HepG2 (cell line): Measurements from ENCODE around the gene SENP5. TPM values are rescaled to one million over a fixed set of nuclear protein-coding genes. Genes with fewer than 3 reads are reported as not detected.

Experiments
- ARHGAP35 ChIP-seq: sonication (generic); formaldehyde crosslinking; IDR thresholded peaks from 2 replicates; pipeline ENCODE4 v1.9.0; 2022; ENCODE audit warnings: mild to moderate bottlenecking, inconsistent platforms, moderate library complexity, missing genetic modification reagents, borderline replicate concordance
- ESRRA ChIP-seq: sonication (generic); formaldehyde crosslinking; IDR thresholded peaks from 2 replicates; pipeline ENCODE4 v1.5.1; 2020; ENCODE audit warnings: mild to moderate bottlenecking, low read depth, missing genetic modification reagents
- EZH2 ChIP-seq: conservative IDR thresholded peaks from 2 replicates; pipeline ENCODE4 v1.6.1; 2012; ENCODE audit warnings: mild to moderate bottlenecking, low read depth, low read length, moderate library complexity
- KAT2B ChIP-seq: fragments of 150-350 bp; IDR thresholded peaks from 2 replicates; pipeline ENCODE4 v1.6.1; 2014; ENCODE audit warnings: low read depth, low read length, borderline replicate concordance
- MAFF ChIP-seq: IDR thresholded peaks from 2 replicates; pipeline ENCODE4 v1.6.1; 2011; ENCODE audit warnings: low read depth, low read length, improper control_type of control experiment
- SOX13 ChIP-seq, 3 experiments: fragments of 450-650 bp in 1 of 3; sonication (generic) in 1 of 3; formaldehyde crosslinking in 1 of 3; IDR thresholded peaks in 2 of 3; conservative IDR thresholded peaks in 1 of 3; 2 replicates each; pipeline versions ENCODE4 v1.5.0 to v1.6.1; 2016 to 2020; ENCODE audit warnings: antibody characterized with exemption in 1 of 3, mild to moderate bottlenecking in 1 of 3, missing compliant biosample characterization in 1 of 3, missing genetic modification reagents in 1 of 3, moderate library complexity in 1 of 3
- ZBTB3 ChIP-seq: sonication (generic); formaldehyde crosslinking; IDR thresholded peaks from 2 replicates; pipeline ENCODE4 v1.4.0; 2020; ENCODE audit warnings: low read depth, mild to moderate bottlenecking, moderate library complexity, missing genetic modification reagents, borderline replicate concordance
- ZBTB7B ChIP-seq: sonication (generic); formaldehyde crosslinking; IDR thresholded peaks from 2 replicates; pipeline ENCODE4 v1.4.0; 2020; ENCODE audit warnings: missing genetic modification reagents
- ZNF720 ChIP-seq: sonication (generic); formaldehyde crosslinking; IDR thresholded peaks from 2 replicates; pipeline ENCODE4 v1.4.0; 2020; ENCODE audit warnings: missing genetic modification reagents
- ZNF850 ChIP-seq: sonication (generic); formaldehyde crosslinking; conservative IDR thresholded peaks from 2 replicates; pipeline ENCODE4 v1.9.0; 2021; ENCODE audit warnings: mild to moderate bottlenecking, missing genetic modification reagents
- polyA plus RNA-seq, 8 experiments: library from polyadenylated mRNA; depleted of rRNA in 3 of 8; stranded (reverse) in 7 of 8; unstranded in 1 of 8; fragments of >200 nt; fragmentation: Illumina TruSeq in 4 of 8; extraction: Trizol in 4 of 8; gene quantifications; 2 replicates each; pipeline versions ENCODE4 v1.2.1 to v1.2.3, GENCODE V29; 2011 to 2016; ENCODE audit warnings: low read depth in 4 of 8, missing spikeins in 1 of 8, mixed read lengths in 1 of 8; ENCODE audit not compliant: insufficient read depth in 1 of 8
- total RNA-seq, 5 experiments: library from RNA; depleted of rRNA; stranded (reverse); fragments of >200 nt; fragmentation: Illumina TruSeq; extraction: Trizol; gene quantifications; 2 replicates each; pipeline ENCODE4 v1.2.3, GENCODE V29; 2016; ENCODE audit warnings: low read depth in 1 of 5
- TF ChIP-seq, protein P1 (sequence below): sonication (generic); formaldehyde crosslinking; IDR thresholded peaks from 2 replicates; pipeline ENCODE4 v1.8.0; 2022; ENCODE audit warnings: missing genetic modification reagents, mild to moderate bottlenecking, moderate library complexity, borderline replicate concordance
- TF ChIP-seq, protein P2 (sequence below): sonication (generic); formaldehyde crosslinking; IDR thresholded peaks from 2 replicates; pipeline ENCODE4 v1.8.0; 2022; ENCODE audit warnings: missing genetic modification reagents, mild to moderate bottlenecking, borderline replicate concordance
- TF ChIP-seq, protein P3 (sequence below): sonication (generic); formaldehyde crosslinking; IDR thresholded peaks from 2 replicates; pipeline ENCODE4 v1.8.0; 2022; ENCODE audit warnings: mild to moderate bottlenecking, missing genetic modification reagents; ENCODE audit not compliant: insufficient replicate concordance
- TF ChIP-seq, protein P4 (sequence below): sonication (generic); formaldehyde crosslinking; IDR thresholded peaks from 2 replicates; pipeline ENCODE4 v1.5.0; 2020; ENCODE audit warnings: missing genetic modification reagents
- TF ChIP-seq, protein P5 (sequence below): conservative IDR thresholded peaks from 2 replicates; pipeline ENCODE4 v1.6.1; 2018; ENCODE audit warnings: missing genetic modification reagents
- TF ChIP-seq, protein P6 (sequence below): sonication (generic); formaldehyde crosslinking; IDR thresholded peaks from 2 replicates; pipeline ENCODE4 v1.4.0; 2020; ENCODE audit warnings: mild to moderate bottlenecking, missing genetic modification reagents

The SENP5 gene
- total and polyA plus RNA-seq, 2 of the 13 experiments (the other 11 are each of a cell fraction or from before 2014, with no cell fraction given), result 17.6 to 30.9 TPM

DNA sequence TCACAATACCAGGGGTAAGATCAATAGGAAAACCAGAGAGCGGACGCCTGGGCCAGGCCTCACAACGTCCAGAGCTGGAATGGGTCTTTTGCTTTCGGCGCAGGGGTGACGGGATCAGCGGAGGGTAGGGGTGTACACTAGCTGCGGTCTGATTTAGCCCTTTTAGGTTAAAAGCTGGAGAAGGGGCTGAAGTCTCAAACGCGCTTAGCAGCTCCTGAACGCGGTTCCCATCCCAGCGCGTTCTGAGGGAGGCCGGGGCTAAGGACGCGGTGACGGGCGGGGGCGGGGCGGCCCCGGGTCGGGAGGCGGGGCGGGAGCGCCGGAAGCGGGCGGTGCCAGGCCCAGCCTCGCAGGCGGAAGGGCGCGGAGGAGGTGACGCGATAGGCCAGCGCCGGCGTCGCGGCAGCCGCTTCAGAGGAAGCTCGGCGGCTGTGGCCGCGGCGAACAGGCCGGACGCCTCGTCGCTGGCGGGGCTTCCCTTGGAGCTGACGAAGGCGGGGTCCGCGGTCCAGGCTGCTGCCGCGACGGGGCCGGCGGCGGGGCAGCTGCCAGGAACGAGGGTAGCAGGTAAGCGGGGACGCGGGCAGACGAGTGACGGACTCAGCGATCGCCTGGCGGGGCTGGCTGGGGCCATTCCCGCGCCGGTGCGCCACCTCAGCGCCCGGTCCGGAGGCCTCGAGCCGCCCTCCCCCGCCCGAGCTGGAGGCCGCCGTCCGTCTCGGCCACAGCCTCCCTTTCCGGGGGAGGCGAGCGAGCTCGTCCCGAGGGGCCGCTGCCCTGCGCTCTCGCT lies at the start of gene SENP5 (continued):
- TF ChIP-seq, protein P1, sequence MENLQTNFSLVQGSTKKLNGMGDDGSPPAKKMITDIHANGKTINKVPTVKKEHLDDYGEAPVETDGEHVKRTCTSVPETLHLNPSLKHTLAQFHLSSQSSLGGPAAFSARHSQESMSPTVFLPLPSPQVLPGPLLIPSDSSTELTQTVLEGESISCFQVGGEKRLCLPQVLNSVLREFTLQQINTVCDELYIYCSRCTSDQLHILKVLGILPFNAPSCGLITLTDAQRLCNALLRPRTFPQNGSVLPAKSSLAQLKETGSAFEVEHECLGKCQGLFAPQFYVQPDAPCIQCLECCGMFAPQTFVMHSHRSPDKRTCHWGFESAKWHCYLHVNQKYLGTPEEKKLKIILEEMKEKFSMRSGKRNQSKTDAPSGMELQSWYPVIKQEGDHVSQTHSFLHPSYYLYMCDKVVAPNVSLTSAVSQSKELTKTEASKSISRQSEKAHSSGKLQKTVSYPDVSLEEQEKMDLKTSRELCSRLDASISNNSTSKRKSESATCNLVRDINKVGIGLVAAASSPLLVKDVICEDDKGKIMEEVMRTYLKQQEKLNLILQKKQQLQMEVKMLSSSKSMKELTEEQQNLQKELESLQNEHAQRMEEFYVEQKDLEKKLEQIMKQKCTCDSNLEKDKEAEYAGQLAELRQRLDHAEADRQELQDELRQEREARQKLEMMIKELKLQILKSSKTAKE (CRISPR knock-in tag), result no peak
- no peak for TF ChIP-seq ZNF850 (CRISPR knock-in tag)
- no peak for TF ChIP-seq ZBTB3 (CRISPR knock-in tag)
- TF ChIP-seq ARHGAP35, result 0 out of 2 replicates have a peak, but pooled peaks have one; percentile 91
- TF ChIP-seq, protein P2, sequence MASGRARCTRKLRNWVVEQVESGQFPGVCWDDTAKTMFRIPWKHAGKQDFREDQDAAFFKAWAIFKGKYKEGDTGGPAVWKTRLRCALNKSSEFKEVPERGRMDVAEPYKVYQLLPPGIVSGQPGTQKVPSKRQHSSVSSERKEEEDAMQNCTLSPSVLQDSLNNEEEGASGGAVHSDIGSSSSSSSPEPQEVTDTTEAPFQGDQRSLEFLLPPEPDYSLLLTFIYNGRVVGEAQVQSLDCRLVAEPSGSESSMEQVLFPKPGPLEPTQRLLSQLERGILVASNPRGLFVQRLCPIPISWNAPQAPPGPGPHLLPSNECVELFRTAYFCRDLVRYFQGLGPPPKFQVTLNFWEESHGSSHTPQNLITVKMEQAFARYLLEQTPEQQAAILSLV (CRISPR knock-in tag), result peak; percentile 73; the same call in 1 of the 2 replicates
- TF ChIP-seq, protein P3, sequence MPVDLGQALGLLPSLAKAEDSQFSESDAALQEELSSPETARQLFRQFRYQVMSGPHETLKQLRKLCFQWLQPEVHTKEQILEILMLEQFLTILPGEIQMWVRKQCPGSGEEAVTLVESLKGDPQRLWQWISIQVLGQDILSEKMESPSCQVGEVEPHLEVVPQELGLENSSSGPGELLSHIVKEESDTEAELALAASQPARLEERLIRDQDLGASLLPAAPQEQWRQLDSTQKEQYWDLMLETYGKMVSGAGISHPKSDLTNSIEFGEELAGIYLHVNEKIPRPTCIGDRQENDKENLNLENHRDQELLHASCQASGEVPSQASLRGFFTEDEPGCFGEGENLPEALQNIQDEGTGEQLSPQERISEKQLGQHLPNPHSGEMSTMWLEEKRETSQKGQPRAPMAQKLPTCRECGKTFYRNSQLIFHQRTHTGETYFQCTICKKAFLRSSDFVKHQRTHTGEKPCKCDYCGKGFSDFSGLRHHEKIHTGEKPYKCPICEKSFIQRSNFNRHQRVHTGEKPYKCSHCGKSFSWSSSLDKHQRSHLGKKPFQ (CRISPR knock-in tag), result no peak
- TF ChIP-seq, protein P4, sequence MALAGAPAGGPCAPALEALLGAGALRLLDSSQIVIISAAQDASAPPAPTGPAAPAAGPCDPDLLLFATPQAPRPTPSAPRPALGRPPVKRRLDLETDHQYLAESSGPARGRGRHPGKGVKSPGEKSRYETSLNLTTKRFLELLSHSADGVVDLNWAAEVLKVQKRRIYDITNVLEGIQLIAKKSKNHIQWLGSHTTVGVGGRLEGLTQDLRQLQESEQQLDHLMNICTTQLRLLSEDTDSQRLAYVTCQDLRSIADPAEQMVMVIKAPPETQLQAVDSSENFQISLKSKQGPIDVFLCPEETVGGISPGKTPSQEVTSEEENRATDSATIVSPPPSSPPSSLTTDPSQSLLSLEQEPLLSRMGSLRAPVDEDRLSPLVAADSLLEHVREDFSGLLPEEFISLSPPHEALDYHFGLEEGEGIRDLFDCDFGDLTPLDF (CRISPR knock-in tag), result no peak
- no peak for TF ChIP-seq ZNF720 (CRISPR knock-in tag)
- TF ChIP-seq KAT2B, result no peak
- TF ChIP-seq, protein P5, sequence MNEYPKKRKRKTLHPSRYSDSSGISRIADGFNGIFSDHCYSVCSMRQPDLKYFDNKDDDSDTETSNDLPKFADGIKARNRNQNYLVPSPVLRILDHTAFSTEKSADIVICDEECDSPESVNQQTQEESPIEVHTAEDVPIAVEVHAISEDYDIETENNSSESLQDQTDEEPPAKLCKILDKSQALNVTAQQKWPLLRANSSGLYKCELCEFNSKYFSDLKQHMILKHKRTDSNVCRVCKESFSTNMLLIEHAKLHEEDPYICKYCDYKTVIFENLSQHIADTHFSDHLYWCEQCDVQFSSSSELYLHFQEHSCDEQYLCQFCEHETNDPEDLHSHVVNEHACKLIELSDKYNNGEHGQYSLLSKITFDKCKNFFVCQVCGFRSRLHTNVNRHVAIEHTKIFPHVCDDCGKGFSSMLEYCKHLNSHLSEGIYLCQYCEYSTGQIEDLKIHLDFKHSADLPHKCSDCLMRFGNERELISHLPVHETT (CRISPR knock-in tag), result no peak; the same call in 1 of the 2 replicates
- TF ChIP-seq ESRRA (CRISPR knock-in tag), result peak; percentile 12; the same call in 1 of the 2 replicates
- TF ChIP-seq ZBTB7B (CRISPR knock-in tag), result no peak
- TF ChIP-seq EZH2, result no peak
- TF ChIP-seq MAFF, result no peak
- TF ChIP-seq SOX13 (IDR thresholded peaks at IDR 0.05), result 0 out of 2 replicates have a peak, but pooled peaks have one; percentile 22
- no peak for TF ChIP-seq SOX13 (CRISPR knock-in tag; conservative IDR thresholded peaks at IDR 0.05 in 1 of 2, IDR thresholded peaks at IDR 0.05 in 1 of 2)
- TF ChIP-seq, protein P6, sequence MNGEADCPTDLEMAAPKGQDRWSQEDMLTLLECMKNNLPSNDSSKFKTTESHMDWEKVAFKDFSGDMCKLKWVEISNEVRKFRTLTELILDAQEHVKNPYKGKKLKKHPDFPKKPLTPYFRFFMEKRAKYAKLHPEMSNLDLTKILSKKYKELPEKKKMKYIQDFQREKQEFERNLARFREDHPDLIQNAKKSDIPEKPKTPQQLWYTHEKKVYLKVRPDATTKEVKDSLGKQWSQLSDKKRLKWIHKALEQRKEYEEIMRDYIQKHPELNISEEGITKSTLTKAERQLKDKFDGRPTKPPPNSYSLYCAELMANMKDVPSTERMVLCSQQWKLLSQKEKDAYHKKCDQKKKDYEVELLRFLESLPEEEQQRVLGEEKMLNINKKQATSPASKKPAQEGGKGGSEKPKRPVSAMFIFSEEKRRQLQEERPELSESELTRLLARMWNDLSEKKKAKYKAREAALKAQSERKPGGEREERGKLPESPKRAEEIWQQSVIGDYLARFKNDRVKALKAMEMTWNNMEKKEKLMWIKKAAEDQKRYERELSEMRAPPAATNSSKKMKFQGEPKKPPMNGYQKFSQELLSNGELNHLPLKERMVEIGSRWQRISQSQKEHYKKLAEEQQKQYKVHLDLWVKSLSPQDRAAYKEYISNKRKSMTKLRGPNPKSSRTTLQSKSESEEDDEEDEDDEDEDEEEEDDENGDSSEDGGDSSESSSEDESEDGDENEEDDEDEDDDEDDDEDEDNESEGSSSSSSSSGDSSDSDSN, result peak; percentile 95; the same call in 1 of the 2 replicates
